ENCODE results near the gene SAP25. TPM values are rescaled to one million over a fixed set of nuclear protein-coding genes. Genes with fewer than 3 reads are reported as not detected.

The SAP25 gene
- total and polyA plus RNA-seq, 2 experiments from 2014 or later: 3.8 to 4.1 TPM

DNA sequence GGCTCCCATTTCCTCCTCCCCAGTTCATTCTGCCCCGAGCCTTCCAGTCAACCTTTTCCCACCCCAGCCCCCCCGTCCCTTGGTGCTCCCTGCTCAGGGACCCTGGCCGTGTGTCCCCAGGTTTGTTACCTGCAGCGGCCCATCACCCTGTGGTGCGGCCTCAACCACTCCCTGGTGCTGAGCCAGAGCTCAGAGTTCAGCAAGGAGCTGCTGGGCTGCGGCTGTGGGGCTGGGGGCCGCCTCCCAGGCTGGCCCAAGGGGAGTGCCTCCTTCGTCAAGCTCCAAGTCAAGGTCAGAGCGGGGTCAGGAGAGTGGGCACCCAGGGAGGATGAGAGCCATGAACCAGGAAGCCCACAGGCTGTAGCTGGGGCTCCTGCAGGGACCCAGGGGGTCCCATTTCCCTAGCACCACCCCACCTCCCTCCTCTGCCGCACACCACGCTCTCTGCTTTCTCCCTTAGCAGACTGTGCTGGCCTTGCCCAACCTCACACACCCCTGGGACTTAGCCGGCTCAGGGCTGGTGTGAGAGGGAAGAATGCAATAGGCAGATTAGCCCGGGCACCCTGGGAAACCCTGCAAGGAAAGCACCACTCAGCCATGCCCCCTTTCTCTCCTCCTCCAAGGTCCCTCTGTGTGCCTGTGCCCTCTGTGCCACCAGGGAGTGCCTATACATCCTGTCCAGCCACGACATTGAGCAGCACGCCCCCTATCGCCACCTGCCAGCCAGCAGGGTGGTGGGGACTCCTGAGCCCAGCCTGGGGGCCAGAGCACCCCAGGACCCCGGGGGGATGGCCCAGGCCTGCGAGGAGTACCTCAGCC lies 26.4 kb upstream of the SAP25 start (continued):
- TF ChIP-seq ZNF462 (CRISPR knock-in tag; IDR thresholded peaks at IDR 0.05) (no peak), REST (IDR thresholded peaks at IDR 0.05; ENCODE audit: unreplicated experiment) (no peak)
- TF ChIP-seq, protein P1, sequence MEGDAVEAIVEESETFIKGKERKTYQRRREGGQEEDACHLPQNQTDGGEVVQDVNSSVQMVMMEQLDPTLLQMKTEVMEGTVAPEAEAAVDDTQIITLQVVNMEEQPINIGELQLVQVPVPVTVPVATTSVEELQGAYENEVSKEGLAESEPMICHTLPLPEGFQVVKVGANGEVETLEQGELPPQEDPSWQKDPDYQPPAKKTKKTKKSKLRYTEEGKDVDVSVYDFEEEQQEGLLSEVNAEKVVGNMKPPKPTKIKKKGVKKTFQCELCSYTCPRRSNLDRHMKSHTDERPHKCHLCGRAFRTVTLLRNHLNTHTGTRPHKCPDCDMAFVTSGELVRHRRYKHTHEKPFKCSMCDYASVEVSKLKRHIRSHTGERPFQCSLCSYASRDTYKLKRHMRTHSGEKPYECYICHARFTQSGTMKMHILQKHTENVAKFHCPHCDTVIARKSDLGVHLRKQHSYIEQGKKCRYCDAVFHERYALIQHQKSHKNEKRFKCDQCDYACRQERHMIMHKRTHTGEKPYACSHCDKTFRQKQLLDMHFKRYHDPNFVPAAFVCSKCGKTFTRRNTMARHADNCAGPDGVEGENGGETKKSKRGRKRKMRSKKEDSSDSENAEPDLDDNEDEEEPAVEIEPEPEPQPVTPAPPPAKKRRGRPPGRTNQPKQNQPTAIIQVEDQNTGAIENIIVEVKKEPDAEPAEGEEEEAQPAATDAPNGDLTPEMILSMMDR (conservative IDR thresholded peaks at IDR 0.05; ENCODE audit: low read depth in 2 of 2): peak; percentile 51 to 70
